Measurements from ENCODE around the gene FAM50A.

FAM50A gene

DNA sequence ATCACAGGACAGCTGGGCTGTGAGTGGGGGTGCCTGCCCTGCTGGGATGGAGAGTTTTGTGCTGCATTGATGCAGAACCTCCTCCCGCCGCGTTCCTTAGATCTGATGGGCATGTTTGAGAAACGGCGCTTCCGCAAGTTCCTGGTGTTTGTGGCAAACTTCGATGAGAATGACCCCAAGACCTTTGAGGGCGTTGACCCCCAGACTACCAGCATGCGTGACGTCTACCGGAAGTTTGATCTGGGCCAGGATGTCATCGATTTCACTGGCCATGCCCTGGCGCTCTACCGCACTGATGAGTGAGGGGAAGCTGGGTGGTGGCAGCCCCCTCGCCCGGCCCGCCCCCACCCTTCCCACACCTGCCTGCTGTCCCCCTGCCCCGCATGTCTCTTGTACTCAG lies 4.1 kb upstream of the FAM50A start:
- H3K27me3 ChIP-seq (ENCODE audit: insufficient read depth, poor library complexity, severe bottlenecking): no peaks in the 10 kb centered on the region
- no peaks in the 10 kb centered on the region for H3K9me3 ChIP-seq (ENCODE audit: severe bottlenecking)
- ATAC-seq (ENCODE audit: low read depth) (no peak), DNase-seq (ENCODE audit: low spot score) (no peak)
- H3K36me3 ChIP-seq (ENCODE audit: low read depth): peaks cover 27% of the 10 kb centered on the region
- H3K4me3 ChIP-seq (ENCODE audit: severe bottlenecking): no peak overlapping the region
- H3K4me1 ChIP-seq (ENCODE audit: insufficient read depth, poor library complexity, severe bottlenecking): no peaks in the 10 kb centered on the region
- no peak overlapping the region for H3K27ac ChIP-seq (ENCODE audit: poor library complexity, severe bottlenecking)
- TF ChIP-seq, protein P1, sequence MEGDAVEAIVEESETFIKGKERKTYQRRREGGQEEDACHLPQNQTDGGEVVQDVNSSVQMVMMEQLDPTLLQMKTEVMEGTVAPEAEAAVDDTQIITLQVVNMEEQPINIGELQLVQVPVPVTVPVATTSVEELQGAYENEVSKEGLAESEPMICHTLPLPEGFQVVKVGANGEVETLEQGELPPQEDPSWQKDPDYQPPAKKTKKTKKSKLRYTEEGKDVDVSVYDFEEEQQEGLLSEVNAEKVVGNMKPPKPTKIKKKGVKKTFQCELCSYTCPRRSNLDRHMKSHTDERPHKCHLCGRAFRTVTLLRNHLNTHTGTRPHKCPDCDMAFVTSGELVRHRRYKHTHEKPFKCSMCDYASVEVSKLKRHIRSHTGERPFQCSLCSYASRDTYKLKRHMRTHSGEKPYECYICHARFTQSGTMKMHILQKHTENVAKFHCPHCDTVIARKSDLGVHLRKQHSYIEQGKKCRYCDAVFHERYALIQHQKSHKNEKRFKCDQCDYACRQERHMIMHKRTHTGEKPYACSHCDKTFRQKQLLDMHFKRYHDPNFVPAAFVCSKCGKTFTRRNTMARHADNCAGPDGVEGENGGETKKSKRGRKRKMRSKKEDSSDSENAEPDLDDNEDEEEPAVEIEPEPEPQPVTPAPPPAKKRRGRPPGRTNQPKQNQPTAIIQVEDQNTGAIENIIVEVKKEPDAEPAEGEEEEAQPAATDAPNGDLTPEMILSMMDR (IDR thresholded peaks at IDR 0.05; ENCODE audit: poor library complexity, severe bottlenecking): no peak

DNA sequence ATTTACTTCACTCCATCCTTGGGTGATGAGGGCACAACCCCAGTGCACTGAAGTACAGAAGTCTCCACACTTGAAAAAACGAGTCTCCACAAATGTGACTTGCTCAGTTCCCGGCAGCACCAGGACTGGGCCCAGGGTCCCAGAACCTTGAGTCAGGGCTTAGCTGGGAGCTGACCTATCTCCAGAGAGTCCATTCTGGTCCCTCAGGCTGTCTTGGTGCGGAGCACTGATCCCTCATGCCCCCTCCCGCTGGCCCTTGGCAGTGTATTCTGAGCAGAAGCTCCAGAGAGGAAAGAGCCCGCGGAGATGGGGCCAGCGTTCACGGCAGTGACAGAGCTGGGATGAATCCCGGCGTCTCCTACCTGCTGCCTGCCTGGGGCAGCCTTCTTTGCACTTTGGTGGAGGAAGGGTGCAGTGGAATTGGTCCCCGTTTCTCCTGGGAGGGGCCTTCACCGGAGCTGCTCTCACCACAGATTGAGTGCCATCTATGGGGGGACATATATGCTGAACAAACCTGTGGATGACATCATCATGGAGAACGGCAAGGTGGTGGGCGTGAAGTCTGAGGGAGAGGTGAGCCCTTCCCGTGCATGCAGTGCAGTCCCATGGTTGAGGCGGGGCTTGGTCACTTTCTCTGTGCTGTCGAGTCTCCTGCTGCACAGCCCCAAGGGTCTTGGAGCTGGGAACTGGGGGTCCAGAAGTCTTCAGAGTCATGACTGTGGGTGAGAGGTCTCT lies 3.2 kb upstream of the FAM50A start:
- DNase-seq (ENCODE audit: low spot score) (no peak), ATAC-seq (ENCODE audit: low read depth) (no peak)
- no peaks in the 10 kb centered on the region for H3K4me1 ChIP-seq (ENCODE audit: insufficient read depth, poor library complexity, severe bottlenecking)
- no peak overlapping the region for H3K27ac ChIP-seq (ENCODE audit: poor library complexity, severe bottlenecking)
- H3K27me3 ChIP-seq (ENCODE audit: insufficient read depth, poor library complexity, severe bottlenecking): no peaks in the 10 kb centered on the region
- no peak overlapping the region for H3K4me3 ChIP-seq (ENCODE audit: severe bottlenecking)
- TF ChIP-seq, protein P1 (IDR thresholded peaks at IDR 0.05; ENCODE audit: poor library complexity, severe bottlenecking): no peak
- no peaks in the 10 kb centered on the region for H3K9me3 ChIP-seq (ENCODE audit: severe bottlenecking)
- H3K36me3 ChIP-seq (ENCODE audit: low read depth): peaks cover 27% of the 10 kb centered on the region

DNA sequence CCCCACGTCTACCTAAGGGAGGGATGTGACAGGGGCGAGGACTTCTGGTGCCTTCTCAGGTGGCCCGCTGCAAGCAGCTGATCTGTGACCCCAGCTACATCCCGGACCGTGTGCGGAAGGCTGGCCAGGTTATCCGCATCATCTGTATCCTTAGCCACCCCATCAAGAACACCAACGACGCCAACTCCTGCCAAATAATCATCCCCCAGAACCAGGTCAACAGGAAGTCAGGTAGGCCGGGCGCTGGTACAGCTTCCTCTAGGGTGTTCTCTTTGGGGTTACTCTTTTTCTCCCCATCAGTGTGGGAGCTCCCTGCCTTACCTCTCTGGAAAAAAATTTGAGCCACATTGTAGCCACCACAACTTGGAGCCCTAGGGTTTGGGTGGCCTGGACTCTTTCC lies 2.4 kb upstream of the FAM50A start:
- no peak for ATAC-seq (ENCODE audit: low read depth)
- no peaks in the 10 kb centered on the region for H3K27me3 ChIP-seq (ENCODE audit: insufficient read depth, poor library complexity, severe bottlenecking)
- TF ChIP-seq, protein P1 (IDR thresholded peaks at IDR 0.05; ENCODE audit: poor library complexity, severe bottlenecking): no peak
- no peaks in the 10 kb centered on the region for H3K4me1 ChIP-seq (ENCODE audit: insufficient read depth, poor library complexity, severe bottlenecking)
- peaks cover 27% of the 10 kb centered on the region for H3K36me3 ChIP-seq (ENCODE audit: low read depth)
- peak overlapping the region; percentile 55 for H3K27ac ChIP-seq (ENCODE audit: poor library complexity, severe bottlenecking)
- DNase-seq (ENCODE audit: low spot score): no peak
- H3K4me3 ChIP-seq (ENCODE audit: severe bottlenecking): no peak overlapping the region
- no peaks in the 10 kb centered on the region for H3K9me3 ChIP-seq (ENCODE audit: severe bottlenecking)

DNA sequence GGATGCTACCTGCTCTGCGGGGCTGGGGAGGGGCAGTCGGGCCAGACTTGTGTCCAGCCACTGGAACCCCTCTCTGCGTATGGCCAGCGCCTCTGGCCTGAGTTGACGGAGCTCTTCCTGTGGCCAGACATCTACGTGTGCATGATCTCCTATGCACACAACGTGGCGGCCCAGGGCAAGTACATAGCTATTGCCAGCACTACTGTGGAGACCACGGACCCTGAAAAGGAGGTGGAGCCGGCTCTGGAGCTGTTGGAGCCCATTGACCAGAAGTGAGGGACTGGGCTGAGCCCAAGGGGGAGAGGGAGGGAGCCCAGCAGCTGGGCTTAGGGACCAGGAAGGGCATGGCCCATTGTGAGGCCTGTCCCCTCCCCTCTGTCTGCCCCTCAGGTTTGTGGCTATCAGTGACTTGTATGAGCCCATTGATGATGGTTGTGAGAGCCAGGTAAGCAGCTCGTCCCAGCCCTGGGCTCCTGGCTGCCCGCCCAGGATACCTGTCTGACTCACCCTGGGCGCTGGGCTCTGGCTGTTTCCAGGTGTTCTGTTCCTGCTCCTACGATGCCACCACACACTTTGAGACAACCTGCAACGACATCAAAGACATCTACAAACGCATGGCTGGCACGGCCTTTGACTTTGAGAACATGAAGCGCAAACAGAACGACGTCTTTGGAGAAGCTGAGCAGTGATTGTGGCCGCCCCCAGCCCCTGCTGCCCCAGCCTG lies 1.8 kb upstream of the FAM50A start:
- ATAC-seq (ENCODE audit: low read depth): peak; percentile 80
- Histone ChIP-seq H3K4me3 (ENCODE audit: severe bottlenecking) (no peak overlapping the region), H3K9me3 (ENCODE audit: severe bottlenecking) (no peaks in the 10 kb centered on the region), H3K27ac (ENCODE audit: poor library complexity, severe bottlenecking) (peak overlapping the region; percentile 55), H3K4me1 (ENCODE audit: insufficient read depth, poor library complexity, severe bottlenecking) (no peaks in the 10 kb centered on the region), H3K27me3 (ENCODE audit: insufficient read depth, poor library complexity, severe bottlenecking) (no peaks in the 10 kb centered on the region), H3K36me3 (ENCODE audit: low read depth) (peaks cover 27% of the 10 kb centered on the region)
- no peak for DNase-seq (ENCODE audit: low spot score)
- TF ChIP-seq, protein P1 (IDR thresholded peaks at IDR 0.05; ENCODE audit: poor library complexity, severe bottlenecking): no peak

Data from RWPE2 (cell line).